Measurements from ENCODE around the gene FOXM1. TPM values are rescaled to one million over a fixed set of nuclear protein-coding genes. Genes with fewer than 3 reads are reported as not detected.

Gene FOXM1
- total and polyA plus RNA-seq, 10 of the 15 experiments (the other 5 are each of a cell fraction or from before 2014, with no cell fraction given): 15.1 to 63.2 (median 34.2) TPM

DNA sequence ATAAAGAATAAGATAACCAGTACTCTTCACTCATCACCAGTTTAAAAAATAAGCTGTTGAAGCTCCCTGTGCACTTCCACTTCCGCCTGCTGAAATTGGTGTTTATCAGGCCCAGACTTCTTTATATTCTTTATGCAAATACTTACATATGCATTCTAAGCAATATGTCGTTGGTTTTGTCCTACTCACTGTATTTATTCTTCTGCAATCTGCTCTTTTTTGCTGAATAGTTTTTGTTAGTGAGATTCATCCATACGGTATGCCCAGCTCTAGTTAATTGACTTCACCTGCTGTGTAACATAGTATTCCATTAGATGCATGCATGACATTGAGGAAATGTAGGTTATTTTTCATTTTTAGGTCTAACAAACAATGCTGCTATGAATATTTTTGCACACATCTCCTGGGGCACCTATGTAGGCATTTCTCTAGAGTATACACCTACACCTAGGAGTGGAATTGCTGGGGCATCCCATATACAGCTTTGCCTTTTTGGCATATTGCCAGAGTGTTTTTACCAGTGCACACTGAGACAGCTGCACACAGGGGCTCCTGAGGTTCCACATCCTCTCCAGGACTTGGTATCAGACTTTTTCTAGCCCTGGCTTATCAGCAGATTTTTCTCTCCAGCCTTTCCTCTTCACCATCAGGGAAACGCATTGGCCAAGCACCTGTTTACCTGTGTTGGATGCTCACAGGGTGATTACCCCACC is 41.1 kb downstream of the FOXM1 start (continued):
- TF ChIP-seq CREM (IDR thresholded peaks at IDR 0.05; ENCODE audit: low read depth) (no peak), FOXK2 (IDR thresholded peaks at IDR 0.05) (no peak), NR2F1 (conservative IDR thresholded peaks at IDR 0.05) (no peak), TAF1 (IDR thresholded peaks at IDR 0.05; ENCODE audit: borderline replicate concordance, low read depth, low read length) (no peak), ASH2L (IDR thresholded peaks at IDR 0.05; ENCODE audit: borderline replicate concordance, low read depth) (no peak), CBFB (IDR thresholded peaks at IDR 0.05; ENCODE audit: low read depth) (no peak), JUND (IDR thresholded peaks at IDR 0.05; ENCODE audit: low read depth, low read length) (no peak), EGR1 (IDR thresholded peaks at IDR 0.05; ENCODE audit: borderline replicate concordance in 1 of 2, low read depth in 2 of 2, low read length in 2 of 2) (no peak), ZNF274 (IDR thresholded peaks at IDR 0.05; ENCODE audit: insufficient read depth, insufficient read length) (no peak)
- TF ChIP-seq, protein P1, sequence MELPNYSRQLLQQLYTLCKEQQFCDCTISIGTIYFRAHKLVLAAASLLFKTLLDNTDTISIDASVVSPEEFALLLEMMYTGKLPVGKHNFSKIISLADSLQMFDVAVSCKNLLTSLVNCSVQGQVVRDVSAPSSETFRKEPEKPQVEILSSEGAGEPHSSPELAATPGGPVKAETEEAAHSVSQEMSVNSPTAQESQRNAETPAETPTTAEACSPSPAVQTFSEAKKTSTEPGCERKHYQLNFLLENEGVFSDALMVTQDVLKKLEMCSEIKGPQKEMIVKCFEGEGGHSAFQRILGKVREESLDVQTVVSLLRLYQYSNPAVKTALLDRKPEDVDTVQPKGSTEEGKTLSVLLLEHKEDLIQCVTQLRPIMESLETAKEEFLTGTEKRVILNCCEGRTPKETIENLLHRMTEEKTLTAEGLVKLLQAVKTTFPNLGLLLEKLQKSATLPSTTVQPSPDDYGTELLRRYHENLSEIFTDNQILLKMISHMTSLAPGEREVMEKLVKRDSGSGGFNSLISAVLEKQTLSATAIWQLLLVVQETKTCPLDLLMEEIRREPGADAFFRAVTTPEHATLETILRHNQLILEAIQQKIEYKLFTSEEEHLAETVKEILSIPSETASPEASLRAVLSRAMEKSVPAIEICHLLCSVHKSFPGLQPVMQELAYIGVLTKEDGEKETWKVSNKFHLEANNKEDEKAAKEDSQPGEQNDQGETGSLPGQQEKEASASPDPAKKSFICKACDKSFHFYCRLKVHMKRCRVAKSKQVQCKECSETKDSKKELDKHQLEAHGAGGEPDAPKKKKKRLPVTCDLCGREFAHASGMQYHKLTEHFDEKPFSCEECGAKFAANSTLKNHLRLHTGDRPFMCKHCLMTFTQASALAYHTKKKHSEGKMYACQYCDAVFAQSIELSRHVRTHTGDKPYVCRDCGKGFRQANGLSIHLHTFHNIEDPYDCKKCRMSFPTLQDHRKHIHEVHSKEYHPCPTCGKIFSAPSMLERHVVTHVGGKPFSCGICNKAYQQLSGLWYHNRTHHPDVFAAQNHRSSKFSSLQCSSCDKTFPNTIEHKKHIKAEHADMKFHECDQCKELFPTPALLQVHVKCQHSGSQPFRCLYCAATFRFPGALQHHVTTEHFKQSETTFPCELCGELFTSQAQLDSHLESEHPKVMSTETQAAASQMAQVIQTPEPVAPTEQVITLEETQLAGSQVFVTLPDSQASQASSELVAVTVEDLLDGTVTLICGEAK (IDR thresholded peaks at IDR 0.05; ENCODE audit: borderline replicate concordance): no peak

Measured in GM12878 (cell line).